GM21737 (cell line): ENCODE results near the gene FANCG.

ENCODE experiments used
- ATAC-seq: cut with Tn5 transposase; IDR thresholded peaks from one replicate; pipeline ENCODE4 v1.9.1; 2021; ENCODE audit warnings: mild to moderate bottlenecking, moderate library complexity; ENCODE audit not compliant: unreplicated experiment

FANCG gene

GRCh38 chr9:35027374-35027773 is 52.4 kb downstream of the FANCG start:
- no peak for ATAC-seq

GRCh38 chr9:35026671-35027070 is 53.1 kb downstream of the FANCG start:
- no peak for ATAC-seq
